HCT116 (cell line): ENCODE measurements around the gene PDZD8. TPM values are rescaled to one million over a fixed set of nuclear protein-coding genes. Genes with fewer than 3 reads are reported as not detected.

ENCODE experiments used
- ATAC-seq: fragments of 200-7000 bp; cut with Tn5 transposase; 2 replicates; pipeline ENCODE4 v1.9.1; 2020; ENCODE audit warnings: mild to moderate bottlenecking, moderate library complexity
- BruUV-seq: library from RNA; stranded (reverse); fragments of 400-500 nt; replicated peaks from 2 replicates; lab custom pipeline; 2021; lab: Mats Ljungman, UMichigan
- CTCF ChIA-PET: fragments of 300-600 bp; sonication (Branson Sonifier 250); formaldehyde crosslinking; loops from one replicate; lab custom pipeline; 2021; ENCODE audit warnings: antibody characterized with exemption; lab: Charles Lee
- POLR2A ChIA-PET: fragments of 300-600, 350-600 bp; sonication (Branson Sonifier 250); formaldehyde crosslinking; loops from one replicate; lab custom pipeline; 2021; ENCODE audit warnings: antibody characterized with exemption; lab: Charles Lee
- RAD21 ChIA-PET, 2 experiments: fragments of 300-600 bp; sonication (Branson Sonifier 250); formaldehyde crosslinking; loops; one replicate each; lab custom pipeline; 2023; ENCODE audit warnings: low total read pairs in 2 of 2; ENCODE audit not compliant: uncharacterized antibody in 2 of 2, unreplicated experiment in 2 of 2, low non-redundant PET in 1 of 2; lab: Charles Lee
- DNase-seq: peaks from one replicate; pipeline ENCODE4 v3.0.0-alpha.2; 2010; ENCODE audit warnings: low read depth, low spot score
- H2AFZ ChIP-seq: fragments of 200-600 bp; shearing (Covaris generic), sonication (generic); 2 replicates; pipeline ENCODE4 v1.6.1; 2017; ENCODE audit warnings: low read depth, mixed run types, mixed read lengths, antibody characterized with exemption, low read length; ENCODE audit not compliant: poor library complexity, severe bottlenecking
- H3K27ac ChIP-seq: 2 replicates; pipeline ENCODE4 v1.5.1; 2012; ENCODE audit warnings: low read depth, low read length
- H3K27me3 ChIP-seq: fragments of 200-600 bp; sonication (generic); 2 replicates; pipeline ENCODE4 v1.6.1; 2016; ENCODE audit warnings: mixed run types, low read length, mixed read lengths; ENCODE audit not compliant: insufficient read depth
- H3K36me3 ChIP-seq, 2 experiments: fragments of 200-500 bp in 1 of 2; fragments of 200-600 bp in 1 of 2; sonication (Bioruptor generic) in 1 of 2; sonication (generic) in 1 of 2; 2 replicates each; pipeline versions ENCODE4 v1.5.1 to v1.6.1; 2014 to 2016; ENCODE audit warnings: low read length in 2 of 2, inconsistent platforms in 1 of 2, mixed read lengths in 1 of 2, mixed run types in 1 of 2; ENCODE audit not compliant: insufficient read depth in 2 of 2, control insufficient read depth in 1 of 2
- H3K4me1 ChIP-seq, 2 experiments: fragments of 200-600 bp in 1 of 2; sonication (generic) in 1 of 2; 2 replicates each; pipeline versions ENCODE4 v1.5.1 to v1.6.1; 2012 to 2017; ENCODE audit warnings: low read length in 2 of 2, inconsistent platforms in 1 of 2, mild to moderate bottlenecking in 1 of 2, mixed read lengths in 1 of 2, mixed run types in 1 of 2, moderate library complexity in 1 of 2; ENCODE audit not compliant: insufficient read depth in 2 of 2, control insufficient read depth in 1 of 2
- H3K4me2 ChIP-seq: fragments of 200-600 bp; sonication (generic); 2 replicates; pipeline ENCODE4 v1.6.1; 2017; ENCODE audit warnings: mixed run types, low read length, mixed read lengths
- H3K4me3 ChIP-seq, 2 experiments: fragments of 200-600 bp in 1 of 2; sonication (generic) in 1 of 2; replicated peaks in 1 of 2; 2 replicates each; pipeline ENCODE4 v1.5.1; 2011 to 2016; ENCODE audit warnings: low read length in 2 of 2, control low read depth in 1 of 2, low read depth in 1 of 2, mild to moderate bottlenecking in 1 of 2, mixed read lengths in 1 of 2, mixed run types in 1 of 2
- H3K79me2 ChIP-seq: fragments of 200-600 bp; sonication (generic); 2 replicates; pipeline ENCODE4 v1.6.1; 2017; ENCODE audit warnings: mild to moderate bottlenecking, mixed run types, low read length, moderate library complexity, mixed read lengths; ENCODE audit not compliant: insufficient read depth
- H3K9ac ChIP-seq: fragments of 200-600 bp; sonication (generic); 2 replicates; pipeline ENCODE4 v1.6.1; 2016; ENCODE audit warnings: low read length, mixed read lengths
- H3K9me2 ChIP-seq: fragments of 200-600 bp; sonication (generic), shearing (Covaris generic); 2 replicates; pipeline ENCODE4 v1.6.1; 2017; ENCODE audit warnings: mixed run types, mild to moderate bottlenecking, moderate library complexity; ENCODE audit not compliant: insufficient read depth
- H3K9me3 ChIP-seq, 2 experiments: fragments of 200-500 bp in 1 of 2; fragments of 200-600 bp in 1 of 2; sonication (Bioruptor generic) in 1 of 2; sonication (generic) in 1 of 2; 2 replicates each; pipeline ENCODE4 v1.6.1; 2014 to 2017; ENCODE audit warnings: low read length in 2 of 2, mixed read lengths in 2 of 2, inconsistent platforms in 1 of 2, low read depth in 1 of 2, mild to moderate bottlenecking in 1 of 2, mixed run types in 1 of 2, moderate library complexity in 1 of 2; ENCODE audit not compliant: control insufficient read depth in 1 of 2, insufficient read depth in 1 of 2
- H4K20me1 ChIP-seq: fragments of 200-600 bp; sonication (generic), shearing (Covaris generic); 2 replicates; pipeline ENCODE4 v1.6.1; 2017; ENCODE audit warnings: mixed run types, mild to moderate bottlenecking, moderate library complexity; ENCODE audit not compliant: insufficient read depth
- ELF1 ChIP-seq: IDR thresholded peaks from 2 replicates; pipeline ENCODE4 v1.6.1; 2012; ENCODE audit warnings: low read depth, borderline replicate concordance
- POLR2AphosphoS5 ChIP-seq: IDR thresholded peaks from 2 replicates; pipeline ENCODE4 v1.6.1; 2011; ENCODE audit warnings: mild to moderate bottlenecking, low read depth, low read length, moderate library complexity
- intact Hi-C: fragments of 100-400 bp; cut with micrococcal nuclease; formaldehyde crosslinking; loops from 2 replicates; pipeline ENCODE4 v1.10.0; 2022
- total RNA-seq: library from RNA; stranded (reverse); gene quantifications from one replicate; pipeline ENCODE4 v1.2.1, GENCODE V29; 2021; ENCODE audit not compliant: unreplicated experiment
- TF ChIP-seq, protein P1 (sequence below): IDR thresholded peaks from 2 replicates; pipeline ENCODE4 v1.6.1; 2012; ENCODE audit warnings: low read depth

The PDZD8 gene
- total RNA-seq, 1 experiment from 2014 or later = 61.7 TPM

DNA sequence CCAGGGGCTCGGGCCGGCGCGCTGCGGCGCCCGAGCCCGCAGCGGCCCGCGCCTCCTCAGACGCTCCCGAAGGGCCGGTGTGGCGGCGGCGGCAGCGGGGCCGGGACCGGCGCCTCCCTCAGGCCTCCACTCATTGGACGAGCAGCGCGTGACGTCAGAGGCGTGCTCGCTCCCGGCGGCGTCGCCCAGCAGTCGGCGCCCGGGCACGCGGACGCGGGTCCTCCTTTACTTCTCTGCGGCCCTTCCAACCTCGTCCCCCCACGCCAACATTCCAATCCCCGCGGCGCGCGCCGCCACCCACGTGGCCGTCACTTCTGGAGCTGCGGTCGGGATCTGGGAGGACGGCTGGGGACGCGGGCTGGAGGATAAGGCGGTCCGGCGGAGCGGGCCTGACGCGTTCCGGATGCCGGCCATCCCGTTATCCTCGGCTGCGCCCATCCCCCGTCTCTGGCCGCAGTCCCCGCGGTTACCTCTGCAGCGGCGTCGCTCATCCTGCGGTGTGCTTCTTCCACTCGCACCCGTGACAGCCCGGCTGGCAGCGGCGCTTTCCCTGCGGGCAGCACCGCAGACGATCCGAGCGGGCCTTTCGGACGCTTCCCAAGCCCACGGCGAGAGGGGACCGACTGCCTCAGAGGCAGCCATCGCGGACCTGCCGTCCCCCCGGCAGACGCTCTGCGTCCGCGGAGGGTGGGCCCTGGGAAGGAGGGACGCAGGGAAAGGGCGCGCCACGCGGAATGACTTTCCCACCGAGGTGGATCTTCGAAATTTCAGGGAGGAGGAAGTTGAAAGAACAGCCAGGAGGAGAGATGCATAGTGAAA is at the start of gene PDZD8 (continued):
- TF ChIP-seq, protein P1, sequence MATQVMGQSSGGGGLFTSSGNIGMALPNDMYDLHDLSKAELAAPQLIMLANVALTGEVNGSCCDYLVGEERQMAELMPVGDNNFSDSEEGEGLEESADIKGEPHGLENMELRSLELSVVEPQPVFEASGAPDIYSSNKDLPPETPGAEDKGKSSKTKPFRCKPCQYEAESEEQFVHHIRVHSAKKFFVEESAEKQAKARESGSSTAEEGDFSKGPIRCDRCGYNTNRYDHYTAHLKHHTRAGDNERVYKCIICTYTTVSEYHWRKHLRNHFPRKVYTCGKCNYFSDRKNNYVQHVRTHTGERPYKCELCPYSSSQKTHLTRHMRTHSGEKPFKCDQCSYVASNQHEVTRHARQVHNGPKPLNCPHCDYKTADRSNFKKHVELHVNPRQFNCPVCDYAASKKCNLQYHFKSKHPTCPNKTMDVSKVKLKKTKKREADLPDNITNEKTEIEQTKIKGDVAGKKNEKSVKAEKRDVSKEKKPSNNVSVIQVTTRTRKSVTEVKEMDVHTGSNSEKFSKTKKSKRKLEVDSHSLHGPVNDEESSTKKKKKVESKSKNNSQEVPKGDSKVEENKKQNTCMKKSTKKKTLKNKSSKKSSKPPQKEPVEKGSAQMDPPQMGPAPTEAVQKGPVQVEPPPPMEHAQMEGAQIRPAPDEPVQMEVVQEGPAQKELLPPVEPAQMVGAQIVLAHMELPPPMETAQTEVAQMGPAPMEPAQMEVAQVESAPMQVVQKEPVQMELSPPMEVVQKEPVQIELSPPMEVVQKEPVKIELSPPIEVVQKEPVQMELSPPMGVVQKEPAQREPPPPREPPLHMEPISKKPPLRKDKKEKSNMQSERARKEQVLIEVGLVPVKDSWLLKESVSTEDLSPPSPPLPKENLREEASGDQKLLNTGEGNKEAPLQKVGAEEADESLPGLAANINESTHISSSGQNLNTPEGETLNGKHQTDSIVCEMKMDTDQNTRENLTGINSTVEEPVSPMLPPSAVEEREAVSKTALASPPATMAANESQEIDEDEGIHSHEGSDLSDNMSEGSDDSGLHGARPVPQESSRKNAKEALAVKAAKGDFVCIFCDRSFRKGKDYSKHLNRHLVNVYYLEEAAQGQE = no peak
- TF ChIP-seq, all 23 proteins: peak for 7

DNA sequence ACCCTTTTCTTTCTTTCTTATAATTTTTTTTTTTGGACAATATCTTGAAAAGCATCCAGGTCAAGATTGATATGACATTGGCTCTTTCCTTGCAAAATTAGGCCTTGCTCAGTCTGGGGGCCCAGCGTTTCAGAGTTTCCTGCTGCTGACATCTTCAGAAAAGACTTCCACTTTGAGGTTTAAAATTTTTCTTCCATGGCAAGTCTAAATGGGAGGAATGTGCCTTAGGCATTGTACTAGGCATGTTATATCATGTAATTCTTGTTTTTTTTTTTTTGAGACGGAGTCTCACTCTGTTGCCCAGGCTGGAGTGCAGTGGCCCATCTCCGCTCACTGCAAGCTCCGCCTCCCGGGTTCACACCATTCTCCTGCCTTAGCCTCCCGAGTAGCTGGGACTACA is 48.9 kb upstream of the PDZD8 start:
- H3K27ac ChIP-seq = no peak overlapping the region
- H3K9me2 ChIP-seq = no peaks in the 10 kb centered on the region
- H2AFZ ChIP-seq = no peak overlapping the region
- intact Hi-C loops = no loop called here
- ATAC-seq = no peak
- H4K20me1 ChIP-seq = no peaks in the 10 kb centered on the region
- ChIA-PET CTCF (interaction anchor here (0.9 to 1.8 kb wide), 3 partner anchors 19 to 207 kb away, joined by 3 to 11 read pairs (median 5); no protein-coding TSS in a partner anchor), RAD21 (no interaction called here), POLR2A (no interaction called here)
- no peaks in the 10 kb centered on the region for H3K79me2 ChIP-seq
- 0 out of 2 replicates have a peak, but pooled peaks cover 7% of the 10 kb centered on the region for H3K27me3 ChIP-seq
- no peak overlapping the region for H3K4me2 ChIP-seq
- H3K4me3 ChIP-seq = no peak overlapping the region
- no peak for DNase-seq
- H3K9me3 ChIP-seq = no peaks in the 10 kb centered on the region; a peak in 1 of 4 replicates
- BruUV-seq = no TSS peak
- H3K4me1 ChIP-seq = no peaks in the 10 kb centered on the region
- TF ChIP-seq POLR2AphosphoS5 = no peak
- TF ChIP-seq ELF1 = no peak
- H3K9ac ChIP-seq = no peak overlapping the region
- H3K36me3 ChIP-seq = no peaks in the 10 kb centered on the region
